WI38 (cell line): ENCODE measurements around the gene CIITA.
"Not testable (repeated sequence)": the region's sequence is repeated elsewhere in the genome, so short reads cannot be mapped to it uniquely, and the experiment has no call there.

Experiments
- H3K4me3 ChIP-seq: 2 replicates; pipeline ENCODE4 v1.5.1; 2011; ENCODE audit warnings: low read depth, mild to moderate bottlenecking, control low read depth, low read length
- TF ChIP-seq, protein P1 (sequence below): IDR thresholded peaks from 2 replicates; pipeline ENCODE4 v1.5.1; 2012; ENCODE audit warnings: low read depth, mild to moderate bottlenecking, control low read depth, low read length

Gene CIITA

DNA sequence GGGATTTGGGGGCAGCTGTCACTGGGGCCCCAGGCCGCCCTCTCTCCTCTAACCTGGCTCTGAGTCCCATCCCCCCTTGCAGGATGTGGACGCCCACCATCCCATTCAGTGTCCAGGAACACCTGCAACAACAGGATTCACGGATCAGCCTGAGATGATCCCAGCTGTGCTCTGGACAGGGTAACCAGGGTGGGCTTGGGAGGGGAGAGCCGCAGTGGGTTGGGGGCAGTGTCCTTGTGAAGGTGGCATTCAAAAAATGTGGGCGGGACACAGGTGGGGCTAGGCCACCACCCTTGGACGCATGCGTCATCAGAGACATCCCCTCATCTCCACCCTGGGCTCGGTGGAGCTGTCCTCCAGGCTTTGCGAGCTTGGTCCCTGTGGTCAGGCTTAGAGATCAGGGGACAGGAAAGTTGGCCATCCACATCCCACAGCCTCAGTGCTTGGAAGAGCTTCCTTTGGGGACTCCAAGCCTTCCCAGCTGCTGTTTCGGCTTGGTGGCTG lies 46.2 kb downstream of the CIITA start:
- no peak overlapping the region for H3K4me3 ChIP-seq
- TF ChIP-seq, protein P1, sequence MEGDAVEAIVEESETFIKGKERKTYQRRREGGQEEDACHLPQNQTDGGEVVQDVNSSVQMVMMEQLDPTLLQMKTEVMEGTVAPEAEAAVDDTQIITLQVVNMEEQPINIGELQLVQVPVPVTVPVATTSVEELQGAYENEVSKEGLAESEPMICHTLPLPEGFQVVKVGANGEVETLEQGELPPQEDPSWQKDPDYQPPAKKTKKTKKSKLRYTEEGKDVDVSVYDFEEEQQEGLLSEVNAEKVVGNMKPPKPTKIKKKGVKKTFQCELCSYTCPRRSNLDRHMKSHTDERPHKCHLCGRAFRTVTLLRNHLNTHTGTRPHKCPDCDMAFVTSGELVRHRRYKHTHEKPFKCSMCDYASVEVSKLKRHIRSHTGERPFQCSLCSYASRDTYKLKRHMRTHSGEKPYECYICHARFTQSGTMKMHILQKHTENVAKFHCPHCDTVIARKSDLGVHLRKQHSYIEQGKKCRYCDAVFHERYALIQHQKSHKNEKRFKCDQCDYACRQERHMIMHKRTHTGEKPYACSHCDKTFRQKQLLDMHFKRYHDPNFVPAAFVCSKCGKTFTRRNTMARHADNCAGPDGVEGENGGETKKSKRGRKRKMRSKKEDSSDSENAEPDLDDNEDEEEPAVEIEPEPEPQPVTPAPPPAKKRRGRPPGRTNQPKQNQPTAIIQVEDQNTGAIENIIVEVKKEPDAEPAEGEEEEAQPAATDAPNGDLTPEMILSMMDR = no peak

DNA sequence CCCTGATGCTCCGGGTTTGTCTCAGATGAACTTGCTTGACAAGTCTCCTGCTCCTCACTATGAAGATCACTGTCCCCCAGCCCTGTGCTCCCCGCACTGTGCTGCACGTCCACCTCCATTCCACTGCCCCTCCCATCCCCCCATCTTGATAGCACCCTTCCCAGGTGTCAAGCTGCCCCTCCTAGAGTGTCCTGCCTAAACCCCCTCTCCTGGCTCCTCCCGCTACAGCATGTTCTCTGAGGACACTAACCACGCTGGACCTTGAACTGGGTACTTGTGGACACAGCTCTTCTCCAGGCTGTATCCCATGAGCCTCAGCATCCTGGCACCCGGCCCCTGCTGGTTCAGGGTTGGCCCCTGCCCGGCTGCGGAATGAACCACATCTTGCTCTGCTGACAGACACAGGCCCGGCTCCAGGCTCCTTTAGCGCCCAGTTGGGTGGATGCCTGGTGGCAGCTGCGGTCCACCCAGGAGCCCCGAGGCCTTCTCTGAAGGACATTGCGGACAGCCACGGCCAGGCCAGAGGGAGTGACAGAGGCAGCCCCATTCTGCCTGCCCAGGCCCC lies 46.7 kb downstream of the CIITA start:
- H3K4me3 ChIP-seq = no peak overlapping the region
- TF ChIP-seq, protein P1 = no peak

DNA sequence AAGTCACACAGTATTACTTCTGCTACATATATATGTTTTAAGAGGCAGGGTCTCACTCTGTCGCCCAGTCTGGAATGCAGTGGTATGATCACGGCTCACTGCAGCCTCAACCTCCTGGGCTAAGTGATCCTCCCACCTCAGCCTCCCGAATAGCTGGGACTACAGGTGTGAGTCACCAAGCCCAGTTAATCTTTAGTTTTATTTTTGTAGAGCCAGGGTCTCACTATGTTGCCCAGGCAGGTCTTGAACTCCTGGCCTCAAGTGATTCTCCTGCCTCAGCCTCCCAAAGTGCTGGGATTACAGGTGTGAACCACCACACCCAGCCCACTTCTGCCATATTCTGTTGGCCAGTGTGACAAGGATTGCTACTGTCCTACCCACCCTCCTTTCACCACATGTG lies 48.3 kb downstream of the CIITA start:
- H3K4me3 ChIP-seq = not testable (repeated sequence)

DNA sequence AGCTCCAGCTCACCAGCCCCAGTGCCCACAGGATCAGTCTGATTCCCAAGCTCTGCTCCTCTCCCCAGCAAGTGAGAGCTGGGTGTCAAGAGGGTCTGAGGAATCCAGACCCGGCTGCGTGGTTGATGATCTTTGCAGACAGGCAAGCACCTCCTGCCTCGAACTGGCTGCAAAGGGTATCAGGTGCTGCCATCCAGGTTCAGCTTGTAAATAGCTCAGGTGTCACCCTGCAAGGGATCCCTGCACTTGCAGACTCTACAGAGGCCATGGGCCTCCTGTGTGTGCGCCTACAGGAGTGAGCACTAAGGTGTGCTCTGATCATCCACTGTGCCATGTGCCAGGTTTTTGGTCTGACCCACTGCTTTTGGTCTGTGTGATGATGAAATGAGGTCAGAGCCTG lies 49.1 kb downstream of the CIITA start:
- H3K4me3 ChIP-seq = no peak overlapping the region
- TF ChIP-seq, protein P1 = no peak

DNA sequence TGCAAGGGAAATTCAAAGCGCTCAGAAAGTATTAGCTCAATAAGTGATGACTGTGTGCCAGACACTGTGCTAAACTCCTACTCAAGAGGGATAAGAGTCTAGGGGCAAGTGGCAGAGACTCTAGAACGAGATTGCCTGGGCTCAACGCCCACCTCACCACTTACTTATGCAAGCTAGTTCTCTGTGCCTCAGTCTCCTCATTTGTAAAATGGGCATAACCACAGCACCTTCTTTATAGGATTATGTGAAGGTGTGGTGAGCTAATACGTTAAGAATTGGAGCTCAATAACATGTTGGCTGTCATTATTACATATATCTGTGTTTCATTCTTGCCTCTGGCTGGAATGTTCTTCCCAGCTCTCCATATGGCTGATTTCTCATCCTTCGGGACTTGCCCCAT lies 49.9 kb downstream of the CIITA start:
- TF ChIP-seq, protein P1 = no peak
- no peak overlapping the region for H3K4me3 ChIP-seq

DNA sequence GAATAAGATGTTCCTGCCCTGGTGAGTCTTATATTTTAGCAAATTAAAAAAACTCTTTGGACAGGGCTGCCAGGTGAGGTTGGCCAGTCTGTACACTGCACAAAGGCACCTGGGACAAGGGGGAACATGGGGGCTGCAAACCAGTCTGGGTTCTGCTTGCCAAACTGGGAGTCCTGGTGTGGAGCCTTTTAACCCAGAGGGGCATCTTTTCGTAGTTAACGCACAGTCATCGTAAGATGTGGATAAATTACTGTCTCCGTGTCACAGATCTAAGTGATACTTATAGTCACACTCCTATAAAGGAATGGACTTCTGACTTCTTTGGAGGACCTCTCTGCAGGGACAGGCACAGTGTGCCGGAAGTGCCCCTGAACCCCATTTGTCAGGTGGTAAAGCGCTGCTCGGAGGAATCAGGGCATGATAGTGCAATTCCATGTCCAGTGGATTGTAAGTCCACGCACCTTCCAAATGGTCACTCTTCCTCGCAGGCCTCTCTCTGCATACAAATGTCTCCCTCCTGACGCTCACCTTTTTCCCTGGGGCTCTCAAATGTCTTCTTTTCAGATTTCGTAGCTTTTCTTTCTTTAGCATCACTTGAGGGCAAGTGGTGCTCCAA lies 50.6 kb downstream of the CIITA start:
- no peak overlapping the region for H3K4me3 ChIP-seq
- TF ChIP-seq, protein P1 = no peak

DNA sequence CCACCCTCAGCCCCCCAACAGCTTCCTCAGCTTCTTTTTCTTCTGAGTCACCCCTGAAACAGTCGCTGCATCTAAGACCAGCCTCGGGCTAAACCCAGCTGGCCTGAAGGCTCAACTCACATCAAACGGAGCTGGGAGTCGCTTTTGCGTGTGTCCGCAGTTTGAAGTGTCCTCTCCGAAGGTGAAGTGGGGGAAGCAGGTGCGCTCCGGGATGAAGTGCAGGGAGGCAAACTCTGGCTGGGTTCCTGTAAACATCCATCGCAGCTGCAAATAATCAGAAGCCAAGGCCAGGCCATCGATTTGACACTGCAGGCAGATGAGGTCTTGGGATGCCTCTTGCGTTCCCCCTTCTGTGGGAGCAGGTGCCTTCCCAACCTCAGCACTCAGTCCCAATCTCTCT lies 52.1 kb downstream of the CIITA start:
- not testable (repeated sequence) for H3K4me3 ChIP-seq

DNA sequence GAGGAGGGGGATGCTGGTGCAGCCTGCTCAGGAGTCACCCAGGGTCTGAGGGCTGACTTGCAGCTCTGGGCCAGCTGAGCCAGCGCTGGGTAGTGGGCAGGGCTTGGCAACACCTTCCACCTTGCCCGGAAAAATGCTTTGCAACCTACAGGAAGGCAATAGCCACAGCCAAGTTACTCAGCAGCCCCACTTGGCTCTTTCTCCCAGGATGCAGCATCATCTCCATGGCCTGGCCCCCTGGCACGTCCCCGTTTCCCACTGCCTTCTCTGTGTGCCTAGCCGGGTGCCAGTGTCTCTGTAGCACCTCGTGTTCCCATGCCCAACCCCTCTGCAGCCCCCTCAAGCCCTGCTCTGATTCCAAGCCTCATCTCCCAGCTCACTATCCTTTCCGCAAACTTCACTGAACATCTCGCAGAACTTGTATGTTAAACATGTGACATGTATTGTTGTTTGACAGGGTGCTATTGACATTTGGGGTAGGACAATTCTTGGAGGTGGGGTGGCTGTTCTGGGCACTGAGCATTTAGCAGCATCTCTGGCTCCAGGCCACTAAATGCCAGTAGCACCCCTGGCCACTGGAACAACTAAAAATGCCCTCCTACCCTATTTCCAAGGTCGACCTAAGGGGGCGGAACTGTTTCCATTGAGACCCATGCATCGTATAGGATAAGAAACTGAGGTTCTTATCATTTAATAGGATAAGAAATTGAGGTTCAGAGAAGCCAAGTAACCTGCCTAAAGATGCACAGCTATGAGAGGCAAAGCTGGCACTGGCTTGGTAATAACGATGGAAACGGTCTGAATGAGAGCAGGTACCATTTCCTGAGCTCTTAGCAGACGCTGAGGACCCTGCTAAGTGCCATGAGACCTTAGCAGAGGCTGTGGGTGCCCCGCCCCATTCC lies 53.1 kb downstream of the CIITA start:
- no peak overlapping the region for H3K4me3 ChIP-seq
- TF ChIP-seq, protein P1 = no peak
